Activated effector memory CD4-positive, alpha-beta T cell treated with Interleukin-2 at 50 U/mL for 16 hours (primary cell): ENCODE data around the gene DYNLT1.
"Not testable (repeated sequence)": the region's sequence is repeated elsewhere in the genome, so short reads cannot be mapped to it uniquely, and the experiment has no call there.

Source experiments
- DNase-seq: peaks from one replicate; pipeline ENCODE4 v3.0.0-alpha.2; 2020

DYNLT1 gene

GRCh38 chr6:158620963-158621693 is 23.4 kb downstream of the DYNLT1 start:
- DNase-seq = no peak

- no peak for DNase-seq
These were observed 24.4 kb downstream of the DYNLT1 start for GRCh38 chr6:158619922-158620801.

GRCh38 chr6:158618289-158618688 is 26.3 kb downstream of the DYNLT1 start:
- not testable (repeated sequence) for DNase-seq

- DNase-seq = not testable (repeated sequence)
These were observed 29.9 kb downstream of the DYNLT1 start for GRCh38 chr6:158614606-158615005.

GRCh38 chr6:158611541-158612370 is 32.8 kb downstream of the DYNLT1 start:
- no peak for DNase-seq

GRCh38 chr6:158611039-158611438 is 33.5 kb downstream of the DYNLT1 start:
- no peak for DNase-seq

- DNase-seq = no peak
These were observed 34.1 kb downstream of the DYNLT1 start for GRCh38 chr6:158610319-158610968.

- DNase-seq = no peak
These were observed 34.9 kb downstream of the DYNLT1 start for GRCh38 chr6:158609455-158610155.

GRCh38 chr6:158608221-158608620 is 36.3 kb downstream of the DYNLT1 start:
- no peak for DNase-seq

GRCh38 chr6:158607411-158608170 is 37.0 kb downstream of the DYNLT1 start:
- no peak for DNase-seq

- DNase-seq = no peak
These were observed 37.6 kb downstream of the DYNLT1 start for GRCh38 chr6:158606935-158607334.

- not testable (repeated sequence) for DNase-seq
These were observed 38.5 kb downstream of the DYNLT1 start for GRCh38 chr6:158606011-158606410.

- peak; percentile 7 for DNase-seq
These were observed 39.2 kb downstream of the DYNLT1 start for GRCh38 chr6:158605266-158605878.

GRCh38 chr6:158604048-158604406 is 40.5 kb downstream of the DYNLT1 start:
- no peak for DNase-seq

- DNase-seq = no peak
These were observed 41.1 kb downstream of the DYNLT1 start for GRCh38 chr6:158603261-158604047.

- DNase-seq = no peak
These were observed 44.9 kb downstream of the DYNLT1 start for GRCh38 chr6:158599635-158600034.

- no peak for DNase-seq
These were observed 47.0 kb downstream of the DYNLT1 start for GRCh38 chr6:158597565-158597964.

- DNase-seq = no peak
These were observed 47.7 kb downstream of the DYNLT1 start for GRCh38 chr6:158596861-158597260.

GRCh38 chr6:158595223-158595622 is 49.3 kb downstream of the DYNLT1 start:
- no peak for DNase-seq

GRCh38 chr6:158593670-158594069 is 50.9 kb downstream of the DYNLT1 start:
- no peak for DNase-seq
